Measurements from ENCODE around the gene CDC6. TPM values are rescaled to one million over a fixed set of nuclear protein-coding genes. Genes with fewer than 3 reads are reported as not detected.

Gene CDC6
- total and polyA plus RNA-seq, 2 of the 8 experiments (the other 6 are each of a cell fraction or from before 2014, with no cell fraction given) = 50.5 to 140 TPM

DNA sequence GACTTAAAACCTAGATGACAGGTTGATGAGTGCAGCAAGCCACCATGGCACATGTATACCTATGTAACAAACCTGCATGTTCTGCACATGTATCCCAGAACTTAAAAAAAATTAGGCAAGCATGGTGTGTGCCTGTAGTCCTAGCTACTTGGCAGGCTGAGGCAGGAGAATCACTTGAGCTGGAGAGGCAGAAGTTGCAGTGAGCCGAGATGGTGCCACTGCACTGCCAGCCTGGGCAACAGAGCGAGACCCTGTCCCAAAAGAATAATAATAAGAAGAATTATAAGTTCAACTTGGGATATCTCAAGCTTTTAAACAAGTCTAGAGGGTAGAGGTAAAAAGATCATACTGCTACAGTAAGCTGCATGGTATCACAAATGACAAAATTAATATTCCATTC, 9.8 kb downstream of the CDC6 start:
- Histone ChIP-seq H3K4me3 (ENCODE audit: extremely low read depth in 1 of 4, insufficient read depth in 2 of 4, low read depth in 3 of 4, low read length in 4 of 4) (no peak overlapping the region), H4K91ac (replicated peaks; ENCODE audit: insufficient read length, low read length) (no peak overlapping the region), H3K27ac (ENCODE audit: low read depth, low read length) (no peak overlapping the region), H3K9me3 (ENCODE audit: insufficient read depth in 2 of 2, low read depth in 1 of 2, low read length in 1 of 2) (no peaks in the 10 kb centered on the region), H3K27me3 (replicated peaks in 1 of 4; ENCODE audit: control insufficient read depth in 3 of 4, extremely low read depth in 1 of 4, insufficient read depth in 3 of 4, low read length in 3 of 4) (no peaks in the 10 kb centered on the region), H3K4me2 (ENCODE audit: insufficient read depth in 1 of 2, low read depth in 2 of 2, low read length in 2 of 2) (no peak overlapping the region), H2BK20ac (ENCODE audit: low read length) (no peak overlapping the region), H3K9ac (replicated peaks in 1 of 4; ENCODE audit: extremely low read depth in 1 of 4, low read depth in 3 of 4, low read length in 3 of 4) (no peak overlapping the region), H3K4me1 (replicated peaks in 1 of 4; ENCODE audit: control insufficient read depth in 3 of 4, insufficient read depth in 4 of 4, low read length in 3 of 4) (peaks cover 0 to 7% (median 2%) of the 10 kb centered on the region in 4 experiments; a peak in 4 of 7 replicates), H2AK5ac (ENCODE audit: low read depth, low read length) (no peak overlapping the region), H4K20me1 (replicated peaks in 1 of 2; ENCODE audit: control insufficient read depth in 1 of 2, insufficient read depth in 2 of 2, low read length in 2 of 2) (no peaks in the 10 kb centered on the region), H3K18ac (ENCODE audit: extremely low read depth, low read length) (no peak overlapping the region), H3K79me1 (ENCODE audit: low read depth, low read length) (no peaks in the 10 kb centered on the region), H3K4ac (replicated peaks; ENCODE audit: insufficient read length, low read depth, low read length) (no peak overlapping the region), H2BK5ac (ENCODE audit: low read depth, low read length) (no peak overlapping the region), H4K8ac (ENCODE audit: extremely low read depth, insufficient read depth, low read length) (no peak overlapping the region), H4K5ac (ENCODE audit: insufficient read length, low read depth, low read length) (no peak overlapping the region), H3K36me3 (ENCODE audit: control insufficient read depth in 2 of 4, insufficient read depth in 4 of 4, low read length in 3 of 4) (peaks cover 36 to 94% (median 75%) of the 10 kb centered on the region in 4 experiments), H2BK120ac (replicated peaks; ENCODE audit: low read depth, low read length) (no peak overlapping the region), H3K79me2 (ENCODE audit: control insufficient read depth in 1 of 2, insufficient read depth in 2 of 2, low read length in 2 of 2) (peaks cover 0 to 7% of the 10 kb centered on the region in 2 experiments; a peak in 2 of 4 replicates), H3K23ac (ENCODE audit: insufficient read length) (no peak overlapping the region), H3K23me2 (ENCODE audit: low read depth, low read length) (no peaks in the 10 kb centered on the region), H3K56ac (replicated peaks; ENCODE audit: insufficient read length, low read depth, low read length) (no peak overlapping the region), H3K14ac (ENCODE audit: insufficient read length) (no peak overlapping the region), H2BK15ac (ENCODE audit: low read length) (no peak overlapping the region), H2AFZ (ENCODE audit: low read length) (no peak overlapping the region), H2BK12ac (ENCODE audit: low read depth, low read length) (no peak overlapping the region)
- DNase-seq (ENCODE audit: low read depth in 1 of 2, low spot score in 2 of 2) (no peak), FAIRE-seq (no peak)
- CTCF ChIA-PET (ENCODE audit: partially characterized antibody) = interaction anchor here (0.8 to 4.2 kb wide), 5 partner anchors 10 to 124 kb away, joined by 3 to 23 read pairs (median 5); no protein-coding TSS in a partner anchor
- WGBS, 2 experiments (ENCODE audit: extremely low coverage in 1 of 2, insufficient coverage in 1 of 2, insufficient read length in 1 of 2, insufficient replicate concordance in 2 of 2, low coverage in 1 of 2, low lambda C conversion rate in 2 of 2, missing lambda C conversion rate in 1 of 2) = 89% methylated on average over 2 of the region's 2 CpGs; no CpG with 5 or more reads in 1 of the 2 experiments
- TF ChIP-seq RFX5 (IDR thresholded peaks at IDR 0.05; ENCODE audit: borderline replicate concordance, low read depth, low read length) (no peak), SP1 (IDR thresholded peaks at IDR 0.05; ENCODE audit: low read depth, low read length) (no peak), BCL11A (IDR thresholded peaks at IDR 0.05; ENCODE audit: low read depth in 2 of 2, low read length in 2 of 2) (no peak), CREB1 (IDR thresholded peaks at IDR 0.05) (no peak), CHD2 (IDR thresholded peaks at IDR 0.05; ENCODE audit: low read length) (no peak), EP300 (IDR thresholded peaks at IDR 0.05; ENCODE audit: borderline replicate concordance in 1 of 2, low read depth in 2 of 2, low read length in 2 of 2) (no peak), TCF12 (IDR thresholded peaks at IDR 0.05; ENCODE audit: low read depth, low read length) (no peak), KDM1A (IDR thresholded peaks at IDR 0.05; ENCODE audit: borderline replicate concordance, low read length) (no peak)
- POLR2A ChIA-PET (ENCODE audit: partially characterized antibody) = interaction anchor here (30.6 to 31.2 kb wide), 3 partner anchors 2 to 54 kb away, joined by 540 to 570 read pairs (median 540); partner anchors contain the start of genes CDC6, GJD3 and RARA
